K562 (cell line): ENCODE results near the gene COL4A1. TPM values are rescaled to one million over a fixed set of nuclear protein-coding genes. Genes with fewer than 3 reads are reported as not detected.

Experiments
- ATAC-seq: fragments of 200-7000 bp; cut with Tn5 transposase; 3 replicates; pipeline ENCODE4 v1.9.1; 2020; ENCODE audit warnings: moderate library complexity
- BruUV-seq: library from RNA; stranded (reverse); fragments of 400-500 nt; replicated peaks from 2 replicates; lab custom pipeline; 2021; lab: Mats Ljungman, UMichigan
- CTCF ChIA-PET: fragments of 300-600 bp; formaldehyde crosslinking; extraction: SDS; loops from one replicate; lab custom pipeline; 2021; ENCODE audit warnings: low intra/inter-chr PET ratio; lab: Yijun Ruan, JAX
- POLR2A ChIA-PET: fragments of 300-600, 350-650 bp; sonication (Branson Sonifier 250); formaldehyde crosslinking; extraction: SDS; loops from one replicate; lab custom pipeline; 2021; ENCODE audit warnings: antibody characterized with exemption, inconsistent platforms; lab: Yijun Ruan, JAX
- DNase-seq, 4 experiments: peaks; one replicate each; pipeline versions ENCODE4 v3.0.0 to v3.0.0-alpha.2; 2011 to 2018; ENCODE audit warnings: low spot score in 3 of 4, mixed read lengths in 3 of 4; ENCODE audit errors: extremely low read depth in 1 of 4
- FAIRE-seq: peaks from 2 replicates; lab custom pipeline; 2011; peaks lifted over from hg19 to GRCh38; lab: Jason Lieb, UNC
- H2AFZ ChIP-seq: 2 replicates; pipeline ENCODE4 v1.6.0; 2011; ENCODE audit warnings: low read depth, low read length, control low read depth, inconsistent platforms
- H3K27ac ChIP-seq: fragments of 200-600 bp; 3 replicates; pipeline ENCODE4 v1.8.0; 2011; ENCODE audit warnings: low read depth, mild to moderate bottlenecking, control low read depth, inconsistent platforms, low read length, moderate library complexity, mixed read lengths; ENCODE audit errors: extremely low read depth
- H3K27me3 ChIP-seq, 2 experiments: fragments of 300-600 bp in 1 of 2; 2 replicates in 1 of 2; 3 replicates in 1 of 2; pipeline versions ENCODE4 v1.6.0 to v1.8.0; 2011; ENCODE audit warnings: inconsistent platforms in 2 of 2, low read length in 2 of 2, mild to moderate bottlenecking in 1 of 2, mixed read lengths in 1 of 2, moderate library complexity in 1 of 2; ENCODE audit not compliant: control insufficient read depth in 2 of 2, insufficient read depth in 2 of 2
- H3K36me3 ChIP-seq: fragments of 300-600 bp; 3 replicates; pipeline ENCODE4 v1.8.0; 2011; ENCODE audit warnings: mild to moderate bottlenecking, low read length, inconsistent platforms; ENCODE audit not compliant: control insufficient read depth, insufficient read depth
- H3K4me1 ChIP-seq, 2 experiments: fragments of 200-600 bp in 1 of 2; replicated peaks in 1 of 2; 2 replicates in 1 of 2; 3 replicates in 1 of 2; pipeline versions ENCODE4 v1.5.1 to v1.8.0; 2011; ENCODE audit warnings: inconsistent platforms in 2 of 2, low read length in 2 of 2, mild to moderate bottlenecking in 1 of 2, mixed read lengths in 1 of 2, moderate library complexity in 1 of 2; ENCODE audit not compliant: control insufficient read depth in 2 of 2, insufficient read depth in 2 of 2
- H3K4me2 ChIP-seq: 2 replicates; pipeline ENCODE4 v1.6.1; 2011; ENCODE audit warnings: low read length, control low read depth, inconsistent platforms, mixed read lengths; ENCODE audit not compliant: insufficient read depth
- H3K4me3 ChIP-seq: fragments of 200-600 bp; sonication (generic), shearing (Covaris generic); 2 replicates; pipeline ENCODE4 v1.5.1; 2016; ENCODE audit warnings: control low read depth, inconsistent platforms
- H3K79me2 ChIP-seq: fragments of 200-600 bp; 3 replicates; pipeline ENCODE4 v1.8.0; 2011; ENCODE audit warnings: low read length, inconsistent platforms; ENCODE audit not compliant: control insufficient read depth, insufficient read depth
- H3K9ac ChIP-seq, 2 experiments: 2 replicates each; pipeline versions ENCODE4 v1.6.0 to v1.6.1; 2011; ENCODE audit warnings: low read depth in 2 of 2, low read length in 2 of 2, control low read depth in 1 of 2, inconsistent platforms in 1 of 2, mild to moderate bottlenecking in 1 of 2, mixed read lengths in 1 of 2; ENCODE audit not compliant: insufficient read depth in 1 of 2
- H3K9me1 ChIP-seq: one replicate; pipeline ENCODE4 v1.6.0; 2011; ENCODE audit warnings: inconsistent platforms, mild to moderate bottlenecking, low read length, moderate library complexity; ENCODE audit not compliant: control insufficient read depth, insufficient read depth
- H3K9me3 ChIP-seq: replicated peaks from 2 replicates; pipeline ENCODE4 v1.5.1; 2011; ENCODE audit warnings: low read depth, low read length, inconsistent platforms; ENCODE audit not compliant: control insufficient read depth, insufficient read depth
- H4K20me1 ChIP-seq: replicated peaks from 2 replicates; pipeline ENCODE4 v1.6.1; 2011; ENCODE audit warnings: low read length, inconsistent platforms, mixed read lengths; ENCODE audit not compliant: control insufficient read depth, insufficient read depth
- CREB1 ChIP-seq, 2 experiments: sonication (generic) in 1 of 2; formaldehyde crosslinking in 1 of 2; IDR thresholded peaks; 2 replicates each; pipeline versions ENCODE4 v1.6.1 to v1.8.0; 2012 to 2022; ENCODE audit warnings: inconsistent platforms in 1 of 2, mild to moderate bottlenecking in 1 of 2, missing genetic modification reagents in 1 of 2, moderate library complexity in 1 of 2
- ETV6 ChIP-seq, 3 experiments: fragments of 150-350 bp in 1 of 3; sonication (generic) in 1 of 3; formaldehyde crosslinking in 1 of 3; IDR thresholded peaks; 2 replicates each; pipeline versions ENCODE4 v1.6.1 to v1.8.0; 2014 to 2022; ENCODE audit warnings: borderline replicate concordance in 2 of 3, low read depth in 2 of 3, antibody characterized with exemption in 1 of 3, low read length in 1 of 3, mild to moderate bottlenecking in 1 of 3, missing genetic modification reagents in 1 of 3
- HEY1 ChIP-seq: fragments of 250-450 bp; sonication (Bioruptor Pico); IDR thresholded peaks from 2 replicates; pipeline ENCODE4 v1.5.0; 2020; ENCODE audit warnings: mild to moderate bottlenecking, moderate library complexity, borderline replicate concordance
- HMGN3 ChIP-seq: IDR thresholded peaks from 2 replicates; pipeline ENCODE4 v1.6.1; 2011; ENCODE audit warnings: borderline replicate concordance, low read depth, mild to moderate bottlenecking, mixed read lengths, low read length; ENCODE audit not compliant: insufficient read length; ENCODE audit errors: extremely low read depth
- RNF2 ChIP-seq: sonication (generic); IDR thresholded peaks from 2 replicates; pipeline ENCODE4 v1.6.1; 2016
- SMARCE1 ChIP-seq: fragments of 450-650 bp; IDR thresholded peaks from 2 replicates; pipeline ENCODE4 v1.7.1; 2016; ENCODE audit warnings: mild to moderate bottlenecking
- ZNF217 ChIP-seq: sonication (generic); formaldehyde crosslinking; IDR thresholded peaks from 2 replicates; pipeline ENCODE4 v1.8.0; 2022; ENCODE audit warnings: mild to moderate bottlenecking, missing genetic modification reagents
- WGBS: fragments of 100-300 bp; shearing (Covaris generic); methylation state at CpG from one replicate; pipeline ENCODE4 v1.1.6; 2016; ENCODE audit warnings: low coverage, mixed read lengths; ENCODE audit not compliant: insufficient coverage; ENCODE audit errors: missing lambda C conversion rate; 5-methylcytosine and 5-hydroxymethylcytosine counted together
- in situ Hi-C: fragments of 300-500 bp; cut with MboI; formaldehyde crosslinking; loops from 4 replicates; pipeline ENCODE4 v1.15.0; 2018; ENCODE audit warnings: inconsistent platforms, mixed read lengths
- intact Hi-C: fragments of 100-400 bp; cut with micrococcal nuclease; formaldehyde crosslinking; loops from 2 replicates; pipeline ENCODE4 v1.14.2; 2022
- polyA plus RNA-seq, 8 experiments: library from polyadenylated mRNA; depleted of rRNA in 4 of 8; stranded (reverse) in 5 of 8; unstranded in 3 of 8; fragments of >200 nt; fragmentation: Nextera tagmentation in 2 of 8; fragmentation: Illumina TruSeq in 1 of 8; extraction: Ambion mirVana in 2 of 8; extraction: Trizol in 1 of 8; gene quantifications; 2 replicates each; pipeline versions ENCODE4 v1.2.1 to v1.2.3, GENCODE V29; 2011 to 2014; ENCODE audit warnings: inconsistent platforms in 1 of 8, missing spikeins in 1 of 8
- total RNA-seq, 7 experiments: library from RNA; depleted of rRNA in 6 of 7; stranded (reverse); fragments of >200 nt in 6 of 7; fragmentation: Illumina TruSeq in 2 of 7; extraction: Trizol in 2 of 7; gene quantifications; 2 replicates each; pipeline versions ENCODE4 v1.2.1 to v1.2.3, GENCODE V29; 2011 to 2021; ENCODE audit warnings: low replicate concordance in 1 of 7
- TF ChIP-seq, protein P1 (sequence below): fragments of 250-450 bp; sonication (Bioruptor Pico); IDR thresholded peaks from 2 replicates; pipeline ENCODE4 v1.4.0; 2020
- TF ChIP-seq, protein P2 (sequence below): fragments of 200-800 bp; sonication (Bioruptor generic); IDR thresholded peaks from 2 replicates; pipeline ENCODE4 v1.6.1; 2017; ENCODE audit warnings: missing genetic modification characterization, missing compliant biosample characterization

COL4A1 gene
- total and polyA plus RNA-seq, 9 of the 15 experiments (the other 6 are each of a cell fraction or from before 2014, with no cell fraction given) = 0.35 TPM; not detected in 8

DNA sequence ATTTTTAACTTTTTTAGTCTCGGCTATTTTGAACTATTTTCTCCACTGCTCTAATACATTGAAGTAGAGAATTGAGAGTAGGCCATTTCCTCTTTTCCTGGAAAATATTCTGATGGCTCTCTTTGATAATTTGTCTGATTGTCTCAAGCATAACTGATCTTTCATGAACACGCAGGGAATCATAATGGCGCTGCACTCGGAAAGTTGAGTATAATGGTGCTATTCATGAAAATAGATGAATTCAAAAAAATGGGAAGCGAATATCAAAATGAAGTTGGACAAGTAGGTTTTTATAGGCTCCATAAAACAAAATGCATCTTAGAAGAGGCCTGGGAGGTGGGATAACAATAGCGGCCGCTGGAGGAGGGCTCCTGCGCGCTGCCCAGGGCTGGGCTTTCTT, 29.2 kb upstream of the COL4A1 start:
- in situ Hi-C loops (no loop called here), intact Hi-C loops (no loop called here)
- TF ChIP-seq SMARCE1 (no peak), ETV6 (IDR thresholded peaks at IDR 0.05; ENCODE audit: borderline replicate concordance in 1 of 2, low read depth in 2 of 2, low read length in 1 of 2) (no peak), ETV6 (CRISPR knock-in tag; IDR thresholded peaks at IDR 0.05; ENCODE audit: borderline replicate concordance) (no peak), HMGN3 (no peak), RNF2 (no peak), CREB1 (IDR thresholded peaks at IDR 0.05) (no peak), CREB1 (CRISPR knock-in tag; IDR thresholded peaks at IDR 0.05) (no peak), ZNF217 (no peak), HEY1 (no peak)
- TF ChIP-seq, protein P1, sequence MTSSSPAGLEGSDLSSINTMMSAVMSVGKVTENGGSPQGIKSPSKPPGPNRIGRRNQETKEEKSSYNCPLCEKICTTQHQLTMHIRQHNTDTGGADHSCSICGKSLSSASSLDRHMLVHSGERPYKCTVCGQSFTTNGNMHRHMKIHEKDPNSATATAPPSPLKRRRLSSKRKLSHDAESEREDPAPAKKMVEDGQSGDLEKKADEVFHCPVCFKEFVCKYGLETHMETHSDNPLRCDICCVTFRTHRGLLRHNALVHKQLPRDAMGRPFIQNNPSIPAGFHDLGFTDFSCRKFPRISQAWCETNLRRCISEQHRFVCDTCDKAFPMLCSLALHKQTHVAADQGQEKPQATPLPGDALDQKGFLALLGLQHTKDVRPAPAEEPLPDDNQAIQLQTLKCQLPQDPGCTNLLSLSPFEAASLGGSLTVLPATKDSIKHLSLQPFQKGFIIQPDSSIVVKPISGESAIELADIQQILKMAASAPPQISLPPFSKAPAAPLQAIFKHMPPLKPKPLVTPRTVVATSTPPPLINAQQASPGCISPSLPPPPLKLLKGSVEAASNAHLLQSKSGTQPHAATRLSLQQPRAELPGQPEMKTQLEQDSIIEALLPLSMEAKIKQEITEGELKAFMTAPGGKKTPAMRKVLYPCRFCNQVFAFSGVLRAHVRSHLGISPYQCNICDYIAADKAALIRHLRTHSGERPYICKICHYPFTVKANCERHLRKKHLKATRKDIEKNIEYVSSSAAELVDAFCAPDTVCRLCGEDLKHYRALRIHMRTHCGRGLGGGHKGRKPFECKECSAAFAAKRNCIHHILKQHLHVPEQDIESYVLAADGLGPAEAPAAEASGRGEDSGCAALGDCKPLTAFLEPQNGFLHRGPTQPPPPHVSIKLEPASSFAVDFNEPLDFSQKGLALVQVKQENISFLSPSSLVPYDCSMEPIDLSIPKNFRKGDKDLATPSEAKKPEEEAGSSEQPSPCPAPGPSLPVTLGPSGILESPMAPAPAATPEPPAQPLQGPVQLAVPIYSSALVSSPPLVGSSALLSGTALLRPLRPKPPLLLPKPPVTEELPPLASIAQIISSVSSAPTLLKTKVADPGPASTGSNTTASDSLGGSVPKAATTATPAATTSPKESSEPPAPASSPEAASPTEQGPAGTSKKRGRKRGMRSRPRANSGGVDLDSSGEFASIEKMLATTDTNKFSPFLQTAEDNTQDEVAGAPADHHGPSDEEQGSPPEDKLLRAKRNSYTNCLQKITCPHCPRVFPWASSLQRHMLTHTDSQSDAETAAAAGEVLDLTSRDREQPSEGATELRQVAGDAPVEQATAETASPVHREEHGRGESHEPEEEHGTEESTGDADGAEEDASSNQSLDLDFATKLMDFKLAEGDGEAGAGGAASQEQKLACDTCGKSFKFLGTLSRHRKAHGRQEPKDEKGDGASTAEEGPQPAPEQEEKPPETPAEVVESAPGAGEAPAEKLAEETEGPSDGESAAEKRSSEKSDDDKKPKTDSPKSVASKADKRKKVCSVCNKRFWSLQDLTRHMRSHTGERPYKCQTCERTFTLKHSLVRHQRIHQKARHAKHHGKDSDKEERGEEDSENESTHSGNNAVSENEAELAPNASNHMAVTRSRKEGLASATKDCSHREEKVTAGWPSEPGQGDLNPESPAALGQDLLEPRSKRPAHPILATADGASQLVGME (CRISPR knock-in tag) = no peak
- TF ChIP-seq, protein P2, sequence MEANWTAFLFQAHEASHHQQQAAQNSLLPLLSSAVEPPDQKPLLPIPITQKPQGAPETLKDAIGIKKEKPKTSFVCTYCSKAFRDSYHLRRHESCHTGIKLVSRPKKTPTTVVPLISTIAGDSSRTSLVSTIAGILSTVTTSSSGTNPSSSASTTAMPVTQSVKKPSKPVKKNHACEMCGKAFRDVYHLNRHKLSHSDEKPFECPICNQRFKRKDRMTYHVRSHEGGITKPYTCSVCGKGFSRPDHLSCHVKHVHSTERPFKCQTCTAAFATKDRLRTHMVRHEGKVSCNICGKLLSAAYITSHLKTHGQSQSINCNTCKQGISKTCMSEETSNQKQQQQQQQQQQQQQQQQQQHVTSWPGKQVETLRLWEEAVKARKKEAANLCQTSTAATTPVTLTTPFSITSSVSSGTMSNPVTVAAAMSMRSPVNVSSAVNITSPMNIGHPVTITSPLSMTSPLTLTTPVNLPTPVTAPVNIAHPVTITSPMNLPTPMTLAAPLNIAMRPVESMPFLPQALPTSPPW (CRISPR knock-in tag) = no peak
- H3K4me1 ChIP-seq = no peaks in the 10 kb centered on the region
- H3K79me2 ChIP-seq = no peaks in the 10 kb centered on the region
- no peaks in the 10 kb centered on the region for H3K36me3 ChIP-seq
- H2AFZ ChIP-seq = no peak overlapping the region
- FAIRE-seq (no peak), DNase-seq (no peak), ATAC-seq (no peak)
- POLR2A ChIA-PET = no interaction called here
- H3K27ac ChIP-seq = no peak overlapping the region
- no TSS peak for BruUV-seq
- H3K4me3 ChIP-seq = no peak overlapping the region
- no peaks in the 10 kb centered on the region for H3K9me3 ChIP-seq
- CTCF ChIA-PET = no interaction called here
- H3K27me3 ChIP-seq = peaks cover 0 to 23% of the 10 kb centered on the region in 2 experiments; a peak in 4 of 5 replicates
- H3K4me2 ChIP-seq = no peak overlapping the region
- H4K20me1 ChIP-seq = no peaks in the 10 kb centered on the region
- 5% methylated on average over 9 of the region's 9 CpGs for WGBS
- no peak overlapping the region for H3K9ac ChIP-seq
- H3K9me1 ChIP-seq = no peaks in the 10 kb centered on the region
